Thyroid gland (tissue), 4 donors: Measurements from ENCODE around the gene UNKL. TPM values are rescaled to one million over a fixed set of nuclear protein-coding genes. Genes with fewer than 3 reads are reported as not detected.

Source experiments
- DNase-seq, 2 donors: peaks; one replicate each; pipeline ENCODE4 v3.0.0-alpha.2; 2019
- H3K27ac ChIP-seq, 3 donors: fragments of 200-600 bp; sonication (generic); 1 replicate in 2 of 3; 2 replicates in 1 of 3; pipeline ENCODE4 v1.5.1; 2016 to 2019; ENCODE audit warnings: mild to moderate bottlenecking in 1 of 3, moderate library complexity in 1 of 3
- H3K27me3 ChIP-seq: fragments of 200-600 bp; sonication (generic); one replicate; pipeline ENCODE4 v1.5.1; 2019
- H3K36me3 ChIP-seq, 2 donors: fragments of 200-600 bp; sonication (generic); one replicate each; pipeline ENCODE4 v1.5.1; 2016 to 2019
- H3K4me1 ChIP-seq, 2 donors: fragments of 200-600 bp; sonication (generic); one replicate each; pipeline ENCODE4 v1.5.1; 2017 to 2019
- H3K4me3 ChIP-seq, 3 donors: fragments of 200-600 bp; sonication (generic); replicated peaks in 1 of 3; 1 replicate in 2 of 3; 2 replicates in 1 of 3; pipeline ENCODE4 v1.5.1; 2016; ENCODE audit warnings: mild to moderate bottlenecking in 1 of 3
- H3K9me3 ChIP-seq: fragments of 200-600 bp; sonication (generic); one replicate; pipeline ENCODE4 v1.5.1; 2017
- CTCF ChIP-seq, 6 experiments: fragments of 200-600 bp in 3 of 6; fragments of 450-650 bp in 3 of 6; sonication (generic) in 3 of 6; IDR thresholded peaks; one replicate each; pipeline ENCODE4 v1.5.1; 2016 to 2019; ENCODE audit warnings: antibody characterized with exemption in 6 of 6, mild to moderate bottlenecking in 2 of 6, inconsistent platforms in 1 of 6, moderate library complexity in 1 of 6
- POLR2A ChIP-seq, 2 donors: fragments of 450-650 bp; IDR thresholded peaks; one replicate each; pipeline ENCODE4 v1.6.1; 2017; ENCODE audit warnings: antibody characterized with exemption in 2 of 2, mild to moderate bottlenecking in 2 of 2, moderate library complexity in 1 of 2
- WGBS, 2 donors: methylation state at CpG; one replicate each; pipeline ENCODE4 v1.1.5; 2017; 5-methylcytosine and 5-hydroxymethylcytosine counted together
- intact Hi-C: fragments of 100-400 bp; cut with DNase I; formaldehyde crosslinking; loops from one replicate; pipeline ENCODE4 v1.15.1; 2023
- total RNA-seq, 4 donors: library from RNA; depleted of rRNA; stranded (reverse); fragments of >200 nt; gene quantifications; one replicate each; pipeline ENCODE4 v1.2.3, GENCODE V29; 2016

The UNKL gene
- total RNA-seq, 4 donors from 2014 or later = 26.2 to 46.9 (median 31.3) TPM

GRCh38 chr16:1319041-1319440 lies 95.5 kb downstream of the UNKL start:
- H3K36me3 ChIP-seq = peaks cover 84% of the 10 kb centered on the region in 2 donors
- no peaks in the 10 kb centered on the region for H3K4me1 ChIP-seq

GRCh38 chr16:1318268-1318545 lies 96.3 kb downstream of the UNKL start:
- 79 to 83% methylated on average over 9 of the region's 9 CpGs for WGBS, 2 donors
- Histone ChIP-seq H3K36me3 (peaks cover 79% of the 10 kb centered on the region in 2 donors), H3K4me3 (no peak overlapping the region), H3K4me1 (no peaks in the 10 kb centered on the region), H3K27me3 (no peaks in the 10 kb centered on the region), H3K9me3 (no peaks in the 10 kb centered on the region), H3K27ac (no peak overlapping the region)
- TF ChIP-seq POLR2A (IDR thresholded peaks at IDR 0.05) (no peak), CTCF (IDR thresholded peaks at IDR 0.05) (no peak)
- intact Hi-C loops = no loop called here
- DNase-seq = no peak

More at GRCh38 chr16:1319041-1319440, 95.5 kb downstream of the UNKL start:
- Histone ChIP-seq H3K27me3 (no peaks in the 10 kb centered on the region), H3K9me3 (no peaks in the 10 kb centered on the region), H3K4me3 (no peak overlapping the region), H3K27ac (no peak overlapping the region)
- WGBS, 2 donors = 92 to 94% methylated on average over 31 to 33 of the region's 33 CpGs
- intact Hi-C loops = no loop called here
- DNase-seq = no peak
- TF ChIP-seq CTCF (IDR thresholded peaks at IDR 0.05) (no peak), POLR2A (IDR thresholded peaks at IDR 0.05) (no peak)

- H3K36me3 ChIP-seq = peaks cover 77 to 78% of the 10 kb centered on the region in 2 donors
- no peaks in the 10 kb centered on the region for H3K27me3 ChIP-seq
- 91% methylated on average over 32 of the region's 32 CpGs for WGBS, 2 donors
- H3K4me1 ChIP-seq = no peaks in the 10 kb centered on the region
- H3K9me3 ChIP-seq = no peaks in the 10 kb centered on the region
- TF ChIP-seq POLR2A (IDR thresholded peaks at IDR 0.05) (no peak), CTCF (IDR thresholded peaks at IDR 0.05) (no peak)
- no peak for DNase-seq
- no peak overlapping the region for H3K4me3 ChIP-seq
- H3K27ac ChIP-seq = no peak overlapping the region
- intact Hi-C loops = no loop called here
These were observed 96.8 kb downstream of the UNKL start for GRCh38 chr16:1317479-1318267.

GRCh38 chr16:1316033-1316405 lies 98.5 kb downstream of the UNKL start:
- H3K27me3 ChIP-seq = no peaks in the 10 kb centered on the region
- DNase-seq = no peak
- no peaks in the 10 kb centered on the region for H3K9me3 ChIP-seq
- peaks cover 71 to 73% of the 10 kb centered on the region in 2 donors for H3K36me3 ChIP-seq
- WGBS, 2 donors = 88 to 100% methylated on average over 10 to 14 of the region's 14 CpGs
- H3K4me3 ChIP-seq = no peak overlapping the region
- intact Hi-C loops = no loop called here
- TF ChIP-seq CTCF (IDR thresholded peaks at IDR 0.05) (no peak), POLR2A (IDR thresholded peaks at IDR 0.05) (no peak)
- peaks cover 13 to 15% of the 10 kb centered on the region in 2 donors for H3K4me1 ChIP-seq
- H3K27ac ChIP-seq = no peak overlapping the region
